ENCODE data around the gene JMY. TPM values are rescaled to one million over a fixed set of nuclear protein-coding genes. Genes with fewer than 3 reads are reported as not detected.

JMY gene
- total RNA-seq, 2 experiments from 2014 or later = 73.3 to 73.5 TPM

- intact Hi-C loops (cut with DNase I, micrococcal nuclease) = no loop called here
- no peak for DNase-seq
- no peaks in the 10 kb centered on the region for H3K27me3 ChIP-seq (ENCODE audit: control insufficient read depth in 1 of 2, insufficient read depth in 2 of 2, low read length in 2 of 2)
- H3K4me3 Mint-ChIP-seq = no peak overlapping the region
- no peak for TF ChIP-seq CTCF (IDR thresholded peaks at IDR 0.05)
- H3K27me3 Mint-ChIP-seq = no peaks in the 10 kb centered on the region
- H3K27ac ChIP-seq (ENCODE audit: low read depth in 1 of 2, low read length in 2 of 2) = no peak overlapping the region
- no peak overlapping the region for H3K4me3 ChIP-seq (ENCODE audit: low read length)
- no peak for ATAC-seq (ENCODE audit: poor library complexity)
- POLR2A ChIA-PET = interaction anchor here (1.0 kb wide), 1 partner anchor 64 kb away, joined by 3 read pairs; no protein-coding TSS in a partner anchor
- H3K9me3 ChIP-seq (ENCODE audit: control insufficient read depth in 1 of 2, insufficient read depth in 1 of 2, low read length in 2 of 2) = no peaks in the 10 kb centered on the region
- no peaks in the 10 kb centered on the region for H3K4me1 Mint-ChIP-seq (ENCODE audit: low read depth)
- H3K36me3 Mint-ChIP-seq (ENCODE audit: low read depth) = peaks cover 28% of the 10 kb centered on the region
- CTCF ChIA-PET = no interaction called here
- H3K4me1 ChIP-seq (ENCODE audit: insufficient read depth, low read length) = no peaks in the 10 kb centered on the region
- peaks cover 72% of the 10 kb centered on the region for H3K36me3 ChIP-seq (ENCODE audit: insufficient read depth, low read length)
- H3K27ac Mint-ChIP-seq = no peak overlapping the region
- H3K9me3 Mint-ChIP-seq = no peaks in the 10 kb centered on the region
These were observed 65.2 kb downstream of the JMY start for GRCh38 chr5:79301046-79301712.

GRCh38 chr5:79302454-79302853 lies 66.5 kb downstream of the JMY start:
- POLR2A ChIA-PET = interaction anchor here (0.6 kb wide), 1 partner anchor 138 kb away, joined by 3 read pairs; no protein-coding TSS in a partner anchor
- peaks cover 85% of the 10 kb centered on the region for H3K36me3 ChIP-seq (ENCODE audit: insufficient read depth, low read length)
- CTCF ChIA-PET = no interaction called here

GRCh38 chr5:79305706-79306105 lies 69.8 kb downstream of the JMY start:
- ATAC-seq (ENCODE audit: poor library complexity) = no peak
- H3K27me3 ChIP-seq (ENCODE audit: control insufficient read depth in 1 of 2, insufficient read depth in 2 of 2, low read length in 2 of 2) = no peaks in the 10 kb centered on the region
- Mint-ChIP-seq H3K27ac (no peak overlapping the region), H3K36me3 (ENCODE audit: low read depth) (peaks cover 49% of the 10 kb centered on the region), H3K27me3 (no peaks in the 10 kb centered on the region), H3K4me1 (ENCODE audit: low read depth) (no peaks in the 10 kb centered on the region), H3K9me3 (no peaks in the 10 kb centered on the region), H3K4me3 (no peak overlapping the region)
- no peak for DNase-seq
- POLR2A ChIA-PET = no interaction called here
- H3K36me3 ChIP-seq (ENCODE audit: insufficient read depth, low read length) = peaks cover 71% of the 10 kb centered on the region
- CTCF ChIA-PET = no interaction called here
- no peaks in the 10 kb centered on the region for H3K4me1 ChIP-seq (ENCODE audit: insufficient read depth, low read length)
- TF ChIP-seq CTCF (IDR thresholded peaks at IDR 0.05) = no peak
- no peak overlapping the region for H3K4me3 ChIP-seq (ENCODE audit: low read length)
- no peaks in the 10 kb centered on the region for H3K9me3 ChIP-seq (ENCODE audit: control insufficient read depth in 1 of 2, insufficient read depth in 1 of 2, low read length in 2 of 2)
- no peak overlapping the region for H3K27ac ChIP-seq (ENCODE audit: low read depth in 1 of 2, low read length in 2 of 2)
- intact Hi-C loops (cut with DNase I, micrococcal nuclease) = no loop called here

More at GRCh38 chr5:79302454-79302853, 66.5 kb downstream of the JMY start:
- Mint-ChIP-seq H3K27me3 (no peaks in the 10 kb centered on the region), H3K36me3 (ENCODE audit: low read depth) (peaks cover 28% of the 10 kb centered on the region), H3K9me3 (no peaks in the 10 kb centered on the region), H3K4me1 (ENCODE audit: low read depth) (no peaks in the 10 kb centered on the region), H3K27ac (no peak overlapping the region), H3K4me3 (no peak overlapping the region)
- H3K4me1 ChIP-seq (ENCODE audit: insufficient read depth, low read length) = no peaks in the 10 kb centered on the region
- no peak for ATAC-seq (ENCODE audit: poor library complexity)
- H3K27me3 ChIP-seq (ENCODE audit: control insufficient read depth in 1 of 2, insufficient read depth in 2 of 2, low read length in 2 of 2) = no peaks in the 10 kb centered on the region
- DNase-seq = no peak
- TF ChIP-seq CTCF (IDR thresholded peaks at IDR 0.05) = no peak
- no peaks in the 10 kb centered on the region for H3K9me3 ChIP-seq (ENCODE audit: control insufficient read depth in 1 of 2, insufficient read depth in 1 of 2, low read length in 2 of 2)
- no peak overlapping the region for H3K4me3 ChIP-seq (ENCODE audit: low read length)
- H3K27ac ChIP-seq (ENCODE audit: low read depth in 1 of 2, low read length in 2 of 2) = no peak overlapping the region
- intact Hi-C loops (cut with DNase I, micrococcal nuclease) = no loop called here

Measured in CD4-positive, alpha-beta T cell (primary cell).